ENCODE results near the gene JAKMIP1. TPM values are rescaled to one million over a fixed set of nuclear protein-coding genes. Genes with fewer than 3 reads are reported as not detected.

Gene JAKMIP1
- total RNA-seq, 1 donor, result not detected

GRCh38 chr4:6205567-6205931 is 5.2 kb upstream of the JAKMIP1 start:
- H2AFZ ChIP-seq (ENCODE audit: low read length), result no peak overlapping the region
- no peak overlapping the region for H3K27ac ChIP-seq (ENCODE audit: low read depth, low read length)
- H3K79me2 ChIP-seq (ENCODE audit: insufficient read depth, low read length), result no peaks in the 10 kb centered on the region
- H3K27me3 ChIP-seq (ENCODE audit: insufficient read depth, low read length), result peaks cover 4% of the 10 kb centered on the region
- no peaks in the 10 kb centered on the region for H3K36me3 ChIP-seq (ENCODE audit: insufficient read depth, low read length)
- H4K20me1 ChIP-seq (ENCODE audit: insufficient read depth, low read length), result no peaks in the 10 kb centered on the region
- no peak for DNase-seq (ENCODE audit: insufficient read length, low spot score, missing footprints)
- no peak overlapping the region for H3K4me2 ChIP-seq (ENCODE audit: insufficient read depth, low read length)
- H3K4me3 ChIP-seq (ENCODE audit: insufficient read depth, low read length), result no peak overlapping the region
- H3K4me1 ChIP-seq (ENCODE audit: insufficient read depth, low read length), result no peaks in the 10 kb centered on the region
- TF ChIP-seq, protein P1, sequence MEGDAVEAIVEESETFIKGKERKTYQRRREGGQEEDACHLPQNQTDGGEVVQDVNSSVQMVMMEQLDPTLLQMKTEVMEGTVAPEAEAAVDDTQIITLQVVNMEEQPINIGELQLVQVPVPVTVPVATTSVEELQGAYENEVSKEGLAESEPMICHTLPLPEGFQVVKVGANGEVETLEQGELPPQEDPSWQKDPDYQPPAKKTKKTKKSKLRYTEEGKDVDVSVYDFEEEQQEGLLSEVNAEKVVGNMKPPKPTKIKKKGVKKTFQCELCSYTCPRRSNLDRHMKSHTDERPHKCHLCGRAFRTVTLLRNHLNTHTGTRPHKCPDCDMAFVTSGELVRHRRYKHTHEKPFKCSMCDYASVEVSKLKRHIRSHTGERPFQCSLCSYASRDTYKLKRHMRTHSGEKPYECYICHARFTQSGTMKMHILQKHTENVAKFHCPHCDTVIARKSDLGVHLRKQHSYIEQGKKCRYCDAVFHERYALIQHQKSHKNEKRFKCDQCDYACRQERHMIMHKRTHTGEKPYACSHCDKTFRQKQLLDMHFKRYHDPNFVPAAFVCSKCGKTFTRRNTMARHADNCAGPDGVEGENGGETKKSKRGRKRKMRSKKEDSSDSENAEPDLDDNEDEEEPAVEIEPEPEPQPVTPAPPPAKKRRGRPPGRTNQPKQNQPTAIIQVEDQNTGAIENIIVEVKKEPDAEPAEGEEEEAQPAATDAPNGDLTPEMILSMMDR (IDR thresholded peaks at IDR 0.05; ENCODE audit: extremely low read depth, low read depth, low read length), result no peak
- no peaks in the 10 kb centered on the region for H3K9me3 ChIP-seq (ENCODE audit: low read depth, low read length)

DNA sequence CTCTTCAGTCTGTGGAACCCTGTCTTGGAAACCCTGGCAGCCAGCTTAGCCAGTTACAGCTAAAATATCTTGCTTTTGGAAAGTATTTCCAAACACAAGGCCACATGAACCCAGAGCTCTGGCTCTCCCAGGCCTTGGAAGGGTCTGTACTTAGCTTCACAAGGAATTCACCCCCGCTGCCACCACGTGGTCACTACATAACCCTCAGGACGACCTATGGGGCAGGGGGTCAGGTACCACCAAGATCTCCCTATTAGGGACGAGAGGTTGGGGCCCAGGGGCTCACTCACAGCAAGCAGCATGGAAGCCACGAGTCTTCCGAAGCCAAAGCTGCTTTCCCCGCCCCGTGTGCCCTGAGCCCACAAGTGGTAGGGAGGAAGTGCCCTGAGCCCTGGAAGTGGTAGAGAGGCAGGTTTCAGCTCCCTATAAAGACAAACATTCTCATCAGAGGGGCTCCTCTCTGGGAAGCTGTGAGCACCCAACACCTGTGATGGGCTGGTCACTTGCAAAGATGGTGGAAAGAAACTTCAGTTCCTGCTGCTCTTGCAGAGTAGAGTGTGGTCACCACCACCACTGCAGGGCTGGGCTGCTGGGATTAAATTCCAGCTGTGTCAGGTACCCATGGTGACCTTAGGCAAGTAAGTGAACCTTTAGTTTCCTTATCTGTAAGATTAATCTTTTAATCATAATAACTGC is 4.7 kb upstream of the JAKMIP1 start:
- Histone ChIP-seq H3K79me2 (ENCODE audit: insufficient read depth, low read length) (no peaks in the 10 kb centered on the region), H3K4me3 (ENCODE audit: insufficient read depth, low read length) (no peak overlapping the region), H3K27me3 (ENCODE audit: insufficient read depth, low read length) (peaks cover 4% of the 10 kb centered on the region), H3K36me3 (ENCODE audit: insufficient read depth, low read length) (no peaks in the 10 kb centered on the region), H3K4me2 (ENCODE audit: insufficient read depth, low read length) (no peak overlapping the region), H3K27ac (ENCODE audit: low read depth, low read length) (no peak overlapping the region), H3K9me3 (ENCODE audit: low read depth, low read length) (no peaks in the 10 kb centered on the region), H2AFZ (ENCODE audit: low read length) (no peak overlapping the region), H3K4me1 (ENCODE audit: insufficient read depth, low read length) (no peaks in the 10 kb centered on the region), H4K20me1 (ENCODE audit: insufficient read depth, low read length) (no peaks in the 10 kb centered on the region)
- TF ChIP-seq, protein P1 (IDR thresholded peaks at IDR 0.05; ENCODE audit: extremely low read depth, low read depth, low read length), result no peak
- no peak for DNase-seq (ENCODE audit: insufficient read length, low spot score, missing footprints)

- H3K4me3 ChIP-seq (ENCODE audit: insufficient read depth, low read length), result no peak overlapping the region
- H4K20me1 ChIP-seq (ENCODE audit: insufficient read depth, low read length), result no peaks in the 10 kb centered on the region
- no peaks in the 10 kb centered on the region for H3K9me3 ChIP-seq (ENCODE audit: low read depth, low read length)
- no peak for DNase-seq (ENCODE audit: insufficient read length, low spot score, missing footprints)
- H3K36me3 ChIP-seq (ENCODE audit: insufficient read depth, low read length), result no peaks in the 10 kb centered on the region
- H3K4me1 ChIP-seq (ENCODE audit: insufficient read depth, low read length), result no peaks in the 10 kb centered on the region
- TF ChIP-seq, protein P1 (IDR thresholded peaks at IDR 0.05; ENCODE audit: extremely low read depth, low read depth, low read length), result no peak
- H3K79me2 ChIP-seq (ENCODE audit: insufficient read depth, low read length), result no peaks in the 10 kb centered on the region
- no peak overlapping the region for H3K4me2 ChIP-seq (ENCODE audit: insufficient read depth, low read length)
- no peak overlapping the region for H3K27ac ChIP-seq (ENCODE audit: low read depth, low read length)
- no peak overlapping the region for H2AFZ ChIP-seq (ENCODE audit: low read length)
- peaks cover 4% of the 10 kb centered on the region for H3K27me3 ChIP-seq (ENCODE audit: insufficient read depth, low read length)
These were observed 3.7 kb upstream of the JAKMIP1 start for GRCh38 chr4:6204098-6204497.

DNA sequence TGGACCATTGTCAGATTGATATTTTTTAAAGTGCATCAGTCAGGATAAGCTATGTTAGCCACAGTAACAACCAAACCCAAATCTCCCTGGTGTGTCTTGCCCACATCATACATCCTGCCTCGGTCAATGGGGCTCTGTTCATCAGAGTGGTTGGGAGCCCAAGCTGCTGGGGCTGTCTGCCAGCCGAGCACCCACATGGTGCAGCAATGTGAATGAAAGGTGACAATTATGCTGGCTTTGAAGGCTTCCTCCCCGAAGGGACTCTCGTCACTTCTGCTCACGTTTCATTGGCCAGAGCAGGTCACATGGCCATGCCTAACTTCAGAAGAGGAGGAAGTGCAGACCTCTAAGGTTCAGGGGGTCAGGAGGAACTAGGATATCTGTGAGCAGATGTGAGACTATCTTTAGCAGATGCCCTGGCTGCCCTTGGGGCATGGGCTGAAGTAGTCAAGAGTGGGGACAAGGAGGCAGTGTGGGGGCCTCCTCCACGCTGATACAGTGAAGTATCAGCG is 1.3 kb upstream of the JAKMIP1 start:
- H3K4me2 ChIP-seq (ENCODE audit: insufficient read depth, low read length), result no peak overlapping the region
- no peaks in the 10 kb centered on the region for H3K4me1 ChIP-seq (ENCODE audit: insufficient read depth, low read length)
- H3K36me3 ChIP-seq (ENCODE audit: insufficient read depth, low read length), result no peaks in the 10 kb centered on the region
- TF ChIP-seq, protein P1 (IDR thresholded peaks at IDR 0.05; ENCODE audit: extremely low read depth, low read depth, low read length), result no peak
- no peaks in the 10 kb centered on the region for H4K20me1 ChIP-seq (ENCODE audit: insufficient read depth, low read length)
- H3K27me3 ChIP-seq (ENCODE audit: insufficient read depth, low read length), result peaks cover 11% of the 10 kb centered on the region
- DNase-seq (ENCODE audit: insufficient read length, low spot score, missing footprints), result no peak
- H3K79me2 ChIP-seq (ENCODE audit: insufficient read depth, low read length), result no peaks in the 10 kb centered on the region
- no peak overlapping the region for H2AFZ ChIP-seq (ENCODE audit: low read length)
- H3K27ac ChIP-seq (ENCODE audit: low read depth, low read length), result no peak overlapping the region
- H3K4me3 ChIP-seq (ENCODE audit: insufficient read depth, low read length), result no peak overlapping the region
- no peaks in the 10 kb centered on the region for H3K9me3 ChIP-seq (ENCODE audit: low read depth, low read length)
